Gastroesophageal sphincter (tissue), 4 donors: ENCODE data around the gene MRPL19. TPM values are rescaled to one million over a fixed set of nuclear protein-coding genes. Genes with fewer than 3 reads are reported as not detected.

Source experiments
- ATAC-seq: fragments of 150-250 bp; one replicate; pipeline ENCODE4 v1.9.1; 2016; ENCODE audit warnings: mild to moderate bottlenecking, moderate library complexity
- H3K27ac ChIP-seq, 4 donors: fragments of 200-600 bp; sonication (generic) in 3 of 4; 1 replicate in 3 of 4; 2 replicates in 1 of 4; pipeline ENCODE4 v1.5.1; 2016 to 2019
- H3K27me3 ChIP-seq: fragments of 200-600 bp; sonication (generic); one replicate; pipeline ENCODE4 v1.5.1; 2019
- H3K36me3 ChIP-seq, 2 donors: fragments of 200-600 bp; sonication (generic); one replicate each; pipeline ENCODE4 v1.5.1; 2019; ENCODE audit warnings: control low read depth in 1 of 2
- H3K4me1 ChIP-seq, 3 donors: fragments of 200-600 bp; sonication (generic); 1 replicate in 2 of 3; 2 replicates in 1 of 3; pipeline ENCODE4 v1.5.1; 2016 to 2019; ENCODE audit warnings: control low read depth in 2 of 3
- H3K4me3 ChIP-seq, 2 donors: fragments of 200-600 bp; sonication (generic); one replicate each; pipeline ENCODE4 v1.5.1; 2019; ENCODE audit warnings: mild to moderate bottlenecking in 1 of 2, moderate library complexity in 1 of 2
- H3K9me3 ChIP-seq, 3 donors: fragments of 200-600 bp; sonication (generic); one replicate each; pipeline ENCODE4 v1.5.1; 2017 to 2019; ENCODE audit warnings: control low read depth in 2 of 3
- EP300 ChIP-seq: sonication (generic); formaldehyde crosslinking; IDR thresholded peaks from one replicate; pipeline ENCODE4 v1.6.1; 2017; ENCODE audit warnings: antibody characterized with exemption, mild to moderate bottlenecking
- POLR2A ChIP-seq, 2 donors: fragments of 450-650 bp; IDR thresholded peaks; one replicate each; pipeline ENCODE4 v1.6.1; 2017; ENCODE audit warnings: antibody characterized with exemption in 2 of 2, mild to moderate bottlenecking in 2 of 2, moderate library complexity in 1 of 2
- POLR2AphosphoS5 ChIP-seq: sonication (generic); formaldehyde crosslinking; IDR thresholded peaks from one replicate; pipeline ENCODE4 v1.6.1; 2017; ENCODE audit warnings: antibody characterized with exemption
- WGBS, 2 donors: methylation state at CpG; one replicate each; pipeline ENCODE4 v1.1.5; 2018; ENCODE audit warnings: low coverage in 1 of 2; 5-methylcytosine and 5-hydroxymethylcytosine counted together
- total RNA-seq, 4 donors: library from RNA; depleted of rRNA; stranded (reverse); fragments of >200 nt; gene quantifications; one replicate each; pipeline ENCODE4 v1.1.0, GENCODE V29; 2016
- TF ChIP-seq, protein P1 (sequence below), 4 experiments: fragments of 200-600 bp in 2 of 4; fragments of 450-650 bp in 2 of 4; sonication (generic) in 1 of 4; IDR thresholded peaks; one replicate each; pipeline ENCODE4 v1.5.1; 2017 to 2019; ENCODE audit warnings: antibody characterized with exemption in 4 of 4, mild to moderate bottlenecking in 2 of 4, moderate library complexity in 2 of 4

Gene MRPL19
- total RNA-seq, 4 donors from 2014 or later: 33.4 to 54.5 (median 50.5) TPM

DNA sequence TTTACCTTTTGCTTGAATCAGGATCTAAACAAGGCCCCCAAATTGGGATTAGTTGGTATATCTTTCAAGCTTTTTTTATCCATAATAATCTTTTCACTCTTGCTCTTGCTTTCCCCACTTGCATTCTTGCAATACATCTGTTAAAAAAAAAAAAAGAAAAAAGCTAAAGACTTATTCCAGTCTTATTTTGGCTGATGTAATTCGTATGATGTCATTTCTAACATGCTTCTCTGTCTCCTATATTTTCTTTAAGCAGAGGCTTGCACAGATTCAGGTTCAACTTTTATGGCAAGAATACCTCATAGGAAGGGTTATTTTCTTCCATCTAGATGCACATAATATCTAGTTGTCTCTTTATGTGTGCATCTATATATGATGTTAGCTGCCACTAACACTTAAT lies 73.9 kb downstream of the MRPL19 start:
- 75 to 88% methylated on average over 1 of the region's 1 CpG for WGBS, 2 donors
- no peak for ATAC-seq

DNA sequence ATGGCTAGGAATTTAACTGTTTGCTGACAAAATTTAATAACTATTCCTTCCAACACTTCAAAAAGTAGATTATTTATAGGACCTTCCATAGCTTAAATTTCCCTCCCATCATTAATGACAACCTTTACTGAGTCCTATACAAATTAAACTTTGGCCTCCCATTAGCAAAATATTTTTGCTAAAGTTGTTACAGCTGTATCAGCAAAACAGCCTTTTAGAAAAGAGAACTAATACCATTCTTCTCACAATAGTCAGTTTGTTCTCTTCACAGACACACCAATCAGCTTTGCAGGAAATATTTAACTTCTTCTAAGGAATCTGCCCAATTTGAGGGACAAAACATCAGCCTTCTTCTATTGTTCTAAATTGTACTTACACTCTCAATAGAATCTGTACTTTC lies 76.1 kb downstream of the MRPL19 start:
- H3K27ac ChIP-seq: no peak overlapping the region
- TF ChIP-seq EP300 (no peak), POLR2A (IDR thresholded peaks at IDR 0.05) (no peak), POLR2AphosphoS5 (no peak)
- TF ChIP-seq, protein P1, sequence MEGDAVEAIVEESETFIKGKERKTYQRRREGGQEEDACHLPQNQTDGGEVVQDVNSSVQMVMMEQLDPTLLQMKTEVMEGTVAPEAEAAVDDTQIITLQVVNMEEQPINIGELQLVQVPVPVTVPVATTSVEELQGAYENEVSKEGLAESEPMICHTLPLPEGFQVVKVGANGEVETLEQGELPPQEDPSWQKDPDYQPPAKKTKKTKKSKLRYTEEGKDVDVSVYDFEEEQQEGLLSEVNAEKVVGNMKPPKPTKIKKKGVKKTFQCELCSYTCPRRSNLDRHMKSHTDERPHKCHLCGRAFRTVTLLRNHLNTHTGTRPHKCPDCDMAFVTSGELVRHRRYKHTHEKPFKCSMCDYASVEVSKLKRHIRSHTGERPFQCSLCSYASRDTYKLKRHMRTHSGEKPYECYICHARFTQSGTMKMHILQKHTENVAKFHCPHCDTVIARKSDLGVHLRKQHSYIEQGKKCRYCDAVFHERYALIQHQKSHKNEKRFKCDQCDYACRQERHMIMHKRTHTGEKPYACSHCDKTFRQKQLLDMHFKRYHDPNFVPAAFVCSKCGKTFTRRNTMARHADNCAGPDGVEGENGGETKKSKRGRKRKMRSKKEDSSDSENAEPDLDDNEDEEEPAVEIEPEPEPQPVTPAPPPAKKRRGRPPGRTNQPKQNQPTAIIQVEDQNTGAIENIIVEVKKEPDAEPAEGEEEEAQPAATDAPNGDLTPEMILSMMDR (IDR thresholded peaks at IDR 0.05): no peak
- no peaks in the 10 kb centered on the region for H3K4me1 ChIP-seq
- H3K9me3 ChIP-seq: no peaks in the 10 kb centered on the region
- H3K4me3 ChIP-seq: no peak overlapping the region
- peaks cover 20% of the 10 kb centered on the region for H3K27me3 ChIP-seq
- no peak for ATAC-seq
- no peaks in the 10 kb centered on the region for H3K36me3 ChIP-seq

More for the DNA sequence above, 73.9 kb downstream of the MRPL19 start:
- Histone ChIP-seq H3K36me3 (no peaks in the 10 kb centered on the region), H3K4me1 (no peaks in the 10 kb centered on the region), H3K27me3 (peaks cover 20% of the 10 kb centered on the region), H3K9me3 (no peaks in the 10 kb centered on the region), H3K4me3 (no peak overlapping the region), H3K27ac (no peak overlapping the region)
- TF ChIP-seq POLR2AphosphoS5: no peak
- no peak for TF ChIP-seq EP300
- TF ChIP-seq POLR2A (IDR thresholded peaks at IDR 0.05): no peak

DNA sequence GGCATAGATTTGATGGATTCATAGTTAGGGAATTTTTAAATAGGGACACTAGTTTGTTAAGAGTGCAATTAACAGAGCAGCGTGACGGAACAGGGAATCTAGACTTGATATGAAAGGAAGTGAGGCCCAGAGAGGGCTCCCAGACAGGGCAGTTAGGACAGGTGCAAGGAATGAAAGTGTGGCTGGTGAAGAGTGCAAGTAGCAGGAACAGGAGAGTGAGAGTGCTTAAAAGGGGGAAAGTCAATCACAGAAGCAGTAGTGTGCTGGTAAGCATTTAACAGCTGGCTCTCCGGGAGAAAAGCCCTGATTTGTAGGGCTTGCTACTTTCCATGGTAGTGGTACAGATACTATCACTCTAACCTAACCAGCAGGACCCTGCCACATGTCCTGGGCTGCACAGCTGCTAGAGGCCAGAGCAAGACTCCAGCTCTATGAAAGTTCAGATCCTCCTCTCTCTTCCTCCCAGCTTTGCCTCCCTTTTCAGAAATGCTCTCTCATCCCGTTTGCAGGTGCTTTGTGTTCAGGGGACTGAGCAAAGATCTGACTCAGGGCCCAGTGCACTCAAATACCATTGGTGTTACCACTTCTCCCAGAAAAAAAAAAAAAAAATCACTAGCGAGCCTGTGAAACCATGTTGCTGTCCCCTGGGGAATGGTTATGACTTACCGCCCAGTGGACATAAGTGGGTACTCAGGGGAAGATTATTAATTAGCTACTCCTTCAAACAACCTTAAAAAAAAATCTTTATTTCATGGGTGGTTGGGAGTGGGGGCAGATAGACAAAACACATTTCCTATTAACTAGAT lies 82.2 kb downstream of the MRPL19 start:
- H3K4me1 ChIP-seq: no peaks in the 10 kb centered on the region
- no peaks in the 10 kb centered on the region for H3K36me3 ChIP-seq
- WGBS, 2 donors: 73 to 89% methylated on average over 3 to 6 of the region's 6 CpGs
- H3K27ac ChIP-seq: no peak overlapping the region
- no peak for TF ChIP-seq POLR2A (IDR thresholded peaks at IDR 0.05)
- TF ChIP-seq, protein P1 (IDR thresholded peaks at IDR 0.05): no peak
- TF ChIP-seq EP300: no peak
- TF ChIP-seq POLR2AphosphoS5: no peak
- H3K4me3 ChIP-seq: no peak overlapping the region
- H3K9me3 ChIP-seq: peaks cover 0 to 4% (median 0%) of the 10 kb centered on the region in 3 donors
- peaks cover 10% of the 10 kb centered on the region for H3K27me3 ChIP-seq
- ATAC-seq: no peak

DNA sequence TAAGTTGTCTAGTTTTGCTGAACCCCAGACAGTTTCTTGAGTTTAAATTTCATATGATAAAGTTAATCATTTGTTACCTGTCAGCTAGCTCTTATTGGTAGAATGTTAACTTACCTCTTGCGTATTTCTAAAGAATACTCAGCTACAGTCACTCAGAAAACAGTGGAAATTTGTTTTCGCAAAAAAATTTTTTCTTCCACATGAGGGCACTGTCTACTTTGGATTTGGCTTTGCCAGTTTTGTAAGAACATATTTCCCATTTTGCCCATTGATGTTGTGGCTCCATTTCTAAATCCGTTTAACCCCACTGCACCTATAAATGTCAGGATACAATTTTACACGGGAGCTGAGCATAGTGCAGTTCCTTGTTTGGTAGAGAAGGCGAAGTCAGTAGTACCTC lies 83.3 kb downstream of the MRPL19 start:
- H3K36me3 ChIP-seq: no peaks in the 10 kb centered on the region
- WGBS, 2 donors: 47 to 59% methylated on average over 3 to 4 of the region's 5 CpGs
- no peaks in the 10 kb centered on the region for H3K27me3 ChIP-seq
- H3K4me3 ChIP-seq: no peak overlapping the region
- TF ChIP-seq EP300 (no peak), POLR2AphosphoS5 (no peak), POLR2A (IDR thresholded peaks at IDR 0.05) (no peak)
- TF ChIP-seq, protein P1 (IDR thresholded peaks at IDR 0.05): no peak
- no peak for ATAC-seq
- no peaks in the 10 kb centered on the region for H3K4me1 ChIP-seq
- peaks cover 0 to 6% (median 0%) of the 10 kb centered on the region in 3 donors for H3K9me3 ChIP-seq
- no peak overlapping the region for H3K27ac ChIP-seq

DNA sequence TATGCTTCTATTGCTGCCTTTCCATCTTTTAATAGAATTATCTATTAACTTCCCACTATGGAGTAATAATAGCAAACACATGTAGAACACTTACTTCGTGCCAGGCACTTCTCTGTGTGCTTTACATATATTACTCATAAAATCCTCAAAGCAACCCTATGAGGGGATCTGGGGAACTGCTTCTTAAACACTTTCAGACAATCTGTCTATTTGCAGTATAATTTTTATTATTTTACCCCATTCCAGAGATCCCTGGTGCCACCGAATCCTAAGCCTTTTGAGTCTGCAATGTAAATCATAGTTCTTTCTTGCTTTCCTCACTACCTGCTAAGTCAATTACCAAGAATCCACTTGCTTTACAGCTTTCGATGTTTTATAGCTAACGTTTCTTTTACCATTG lies 89.7 kb downstream of the MRPL19 start:
- WGBS, 2 donors: 69 to 79% methylated on average over 3 to 4 of the region's 4 CpGs
- Histone ChIP-seq H3K4me1 (no peaks in the 10 kb centered on the region), H3K4me3 (no peak overlapping the region), H3K36me3 (no peaks in the 10 kb centered on the region), H3K27ac (no peak overlapping the region), H3K9me3 (peaks cover 0 to 6% (median 0%) of the 10 kb centered on the region in 3 donors), H3K27me3 (peaks cover 14% of the 10 kb centered on the region)
- no peak for ATAC-seq
- TF ChIP-seq, protein P1 (IDR thresholded peaks at IDR 0.05): no peak
- TF ChIP-seq POLR2A (IDR thresholded peaks at IDR 0.05) (no peak), EP300 (no peak), POLR2AphosphoS5 (no peak)
